CD4-positive, alpha-beta T cell treated with Interleukin-21 for 1 hour (primary cell): ENCODE measurements around the gene COX7A2.

Source experiments
- DNase-seq: peaks from one replicate; pipeline ENCODE4 v3.0.0-alpha.2; 2020

The COX7A2 gene, protein sequence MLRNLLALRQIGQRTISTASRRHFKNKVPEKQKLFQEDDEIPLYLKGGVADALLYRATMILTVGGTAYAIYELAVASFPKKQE

GRCh38 chr6:75243333-75244062 is at the start of gene COX7A2:
COX7A2 (minus strand) TSS chr6:75243801; CDS start chr6:75243734, 67 bp downstream.
- DNase-seq, result peak; percentile 93

DNA sequence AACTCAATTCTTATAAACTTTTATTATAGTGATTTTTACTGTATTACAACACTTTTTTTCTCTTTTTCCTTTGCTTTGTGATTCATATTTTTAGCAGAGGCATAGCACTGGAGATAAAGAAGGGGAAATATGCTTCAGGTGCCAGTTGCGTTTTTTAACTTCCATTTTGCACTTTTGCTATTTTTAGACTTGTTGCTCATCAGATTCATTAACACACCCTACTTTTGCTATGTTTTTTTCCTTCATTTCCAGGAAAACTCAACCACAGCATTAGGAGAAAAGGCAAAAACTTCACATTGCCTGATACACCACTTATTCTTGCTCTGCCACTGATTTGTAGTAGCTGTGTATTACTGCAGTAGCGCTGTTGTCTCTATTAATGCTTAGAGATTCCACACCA is 49.0 kb upstream of the COX7A2 start:
- DNase-seq, result no peak

- DNase-seq, result no peak
Measured at GRCh38 chr6:75291744-75292143, 48.1 kb upstream of the COX7A2 start.

DNA sequence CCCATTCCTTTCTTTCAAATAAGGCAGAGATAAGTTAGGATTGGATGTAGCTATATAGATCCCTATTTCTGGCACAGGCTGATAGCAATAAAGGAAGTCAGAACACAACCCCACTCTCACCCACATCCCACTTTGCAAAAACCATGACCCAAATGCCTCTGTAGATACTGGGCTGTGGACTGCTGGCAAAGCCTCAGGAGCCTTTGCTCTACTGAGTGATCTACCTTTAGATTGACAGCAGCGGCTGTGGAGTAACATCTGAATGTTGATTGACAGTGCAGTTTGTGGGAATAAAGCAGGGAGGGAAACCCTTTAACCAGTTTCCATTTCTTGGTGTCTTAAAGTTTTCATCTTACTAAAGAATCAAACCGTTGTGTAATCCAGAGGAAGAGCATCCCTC is 47.7 kb upstream of the COX7A2 start:
- no peak for DNase-seq

- no peak for DNase-seq
Measured at GRCh38 chr6:75290136-75290945, 46.7 kb upstream of the COX7A2 start.

DNA sequence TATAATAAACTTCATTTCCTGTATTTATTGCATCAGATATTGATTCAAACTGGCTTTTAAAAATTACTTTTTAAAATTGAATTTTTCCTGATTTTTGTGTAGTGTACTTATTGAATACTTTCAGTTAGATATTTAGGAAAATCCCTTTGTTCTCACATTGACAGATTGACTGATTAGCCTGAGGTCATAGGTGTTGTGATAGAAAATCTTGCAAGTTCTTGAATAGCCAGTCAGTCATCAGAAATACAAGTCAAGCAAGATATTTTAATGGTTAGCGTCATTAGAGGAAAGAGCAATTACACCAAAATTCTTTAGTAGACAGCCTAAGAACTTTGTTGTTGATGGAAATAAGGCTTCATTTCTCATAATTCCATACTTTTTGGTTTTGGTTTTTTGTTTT is 44.4 kb upstream of the COX7A2 start:
- DNase-seq, result no peak

GRCh38 chr6:75287424-75287823 is 43.8 kb upstream of the COX7A2 start:
- DNase-seq, result no peak

DNA sequence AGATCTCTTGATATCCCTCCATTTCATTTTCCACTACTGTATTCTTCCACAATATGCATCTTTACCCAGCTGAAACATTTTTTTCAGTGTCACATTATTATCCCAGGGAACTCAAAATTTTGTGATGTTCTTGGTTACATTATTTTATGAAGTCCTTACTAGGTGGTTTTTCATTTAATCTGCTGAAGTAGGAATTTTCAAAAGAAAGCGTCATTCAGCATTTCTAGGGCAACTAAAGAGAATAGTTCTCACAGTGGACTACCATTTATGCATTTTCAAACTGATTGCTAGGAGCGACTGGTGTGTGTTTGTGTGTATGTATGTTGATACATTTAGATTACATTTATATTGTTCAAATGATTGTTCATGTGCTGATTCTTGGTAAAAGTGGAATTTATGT is 43.4 kb upstream of the COX7A2 start:
- no peak for DNase-seq

DNA sequence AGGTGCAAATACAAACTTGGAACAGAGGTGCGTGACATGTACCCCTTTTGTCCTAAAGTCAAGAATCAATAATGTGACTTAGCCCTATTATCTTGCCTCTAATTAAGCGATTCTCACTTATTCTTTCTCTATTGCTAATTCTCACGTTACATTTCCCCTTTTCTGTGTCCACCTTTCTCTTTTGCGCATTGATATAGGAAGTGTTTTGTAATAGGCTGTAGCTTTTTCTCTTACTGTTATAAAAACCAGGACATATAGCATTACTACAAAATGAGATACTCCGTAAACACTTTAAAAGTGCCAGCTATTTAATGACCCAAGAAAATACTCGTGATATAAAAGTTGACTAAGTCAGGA is 41.7 kb upstream of the COX7A2 start:
- no peak for DNase-seq

- DNase-seq, result peak; percentile 97
Measured at GRCh38 chr6:75284632-75285282, 41.2 kb upstream of the COX7A2 start, which contains the start of gene TMEM30A. TMEM30A (minus strand) TSS chr6:75284792; CDS start chr6:75284638, 154 bp downstream.

GRCh38 chr6:75283907-75284631 is 40.5 kb upstream of the COX7A2 start:
- peak; percentile 23 for DNase-seq

DNA sequence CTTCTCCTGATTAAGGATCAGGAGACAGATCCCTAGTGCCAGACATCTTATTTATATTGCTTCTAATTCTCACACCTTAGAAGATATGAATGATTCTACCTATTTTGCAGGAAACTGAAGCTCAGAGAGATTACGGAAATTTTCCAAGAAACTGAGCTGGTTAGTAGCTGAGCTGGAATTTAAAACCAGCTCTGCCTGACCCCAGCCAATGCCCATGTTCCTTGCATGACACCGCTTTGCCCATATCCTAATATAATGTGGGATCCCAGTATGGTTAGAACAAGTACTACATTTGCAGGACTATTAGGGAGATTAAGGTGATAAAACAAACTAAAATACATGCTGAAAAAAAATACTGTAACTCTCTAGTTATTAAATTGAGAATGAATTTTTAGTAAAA is 39.1 kb upstream of the COX7A2 start:
- DNase-seq, result no peak

DNA sequence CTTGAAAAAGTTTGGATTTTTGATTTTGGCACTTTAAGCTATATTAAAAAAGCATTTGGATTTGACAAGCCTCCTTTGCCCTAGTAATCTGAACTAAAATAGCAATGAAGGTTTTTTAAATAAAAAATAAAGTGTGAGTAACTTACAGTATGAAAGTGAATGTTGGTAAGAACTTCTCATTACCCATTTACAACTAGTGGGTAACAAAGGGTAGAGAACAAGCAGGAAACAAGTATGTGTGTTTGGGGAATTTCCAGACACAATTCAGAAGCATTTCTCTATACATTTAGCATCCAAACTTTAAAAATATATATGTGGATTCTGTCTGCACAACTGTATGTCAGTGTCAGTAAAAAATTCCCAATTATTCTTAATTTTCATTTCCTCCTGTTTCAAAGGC is 38.1 kb upstream of the COX7A2 start:
- DNase-seq, result no peak

GRCh38 chr6:75280131-75280855 is 36.7 kb upstream of the COX7A2 start:
- DNase-seq, result no peak

DNA sequence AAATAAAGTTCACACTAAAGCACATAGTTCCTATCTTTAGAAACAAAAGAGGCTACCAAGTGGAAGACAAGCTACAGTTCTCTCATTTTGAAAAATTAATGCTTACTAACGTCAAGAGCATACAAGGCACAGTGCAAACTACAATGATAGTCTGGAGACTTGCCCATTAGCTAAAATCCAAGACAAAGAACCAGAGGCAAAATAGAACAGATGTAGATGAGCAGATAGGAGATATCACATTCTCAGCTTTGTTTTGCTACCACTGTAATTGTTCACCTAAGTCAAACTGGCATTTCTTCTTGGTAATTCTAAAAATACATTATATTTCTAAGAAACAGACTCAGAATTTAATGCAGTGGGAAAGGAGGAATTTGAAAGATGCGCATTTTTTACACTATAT is 35.8 kb upstream of the COX7A2 start:
- no peak for DNase-seq

- no peak for DNase-seq
Measured at GRCh38 chr6:75278474-75279077, 35.0 kb upstream of the COX7A2 start.

DNA sequence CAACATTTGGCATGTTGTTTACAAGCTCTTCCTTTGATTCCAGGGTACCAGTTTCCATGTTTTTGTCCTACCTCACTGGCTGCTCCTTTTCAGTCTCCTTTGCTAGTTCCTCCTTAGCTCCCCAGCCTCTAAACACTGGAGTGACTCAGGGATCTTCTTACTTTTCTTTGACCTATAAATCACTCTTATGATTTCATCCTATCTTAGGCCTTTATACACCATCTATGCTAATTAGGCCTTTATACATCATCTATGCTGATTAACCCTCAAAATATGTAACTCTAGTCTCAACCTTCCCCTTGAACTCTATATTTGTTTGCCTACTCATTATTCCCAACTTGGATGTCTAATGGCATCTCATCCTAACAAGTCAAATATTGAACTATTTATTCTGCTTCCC is 31.5 kb upstream of the COX7A2 start:
- DNase-seq, result no peak

- DNase-seq, result no peak
Measured at GRCh38 chr6:75273009-75273408, 29.4 kb upstream of the COX7A2 start.

DNA sequence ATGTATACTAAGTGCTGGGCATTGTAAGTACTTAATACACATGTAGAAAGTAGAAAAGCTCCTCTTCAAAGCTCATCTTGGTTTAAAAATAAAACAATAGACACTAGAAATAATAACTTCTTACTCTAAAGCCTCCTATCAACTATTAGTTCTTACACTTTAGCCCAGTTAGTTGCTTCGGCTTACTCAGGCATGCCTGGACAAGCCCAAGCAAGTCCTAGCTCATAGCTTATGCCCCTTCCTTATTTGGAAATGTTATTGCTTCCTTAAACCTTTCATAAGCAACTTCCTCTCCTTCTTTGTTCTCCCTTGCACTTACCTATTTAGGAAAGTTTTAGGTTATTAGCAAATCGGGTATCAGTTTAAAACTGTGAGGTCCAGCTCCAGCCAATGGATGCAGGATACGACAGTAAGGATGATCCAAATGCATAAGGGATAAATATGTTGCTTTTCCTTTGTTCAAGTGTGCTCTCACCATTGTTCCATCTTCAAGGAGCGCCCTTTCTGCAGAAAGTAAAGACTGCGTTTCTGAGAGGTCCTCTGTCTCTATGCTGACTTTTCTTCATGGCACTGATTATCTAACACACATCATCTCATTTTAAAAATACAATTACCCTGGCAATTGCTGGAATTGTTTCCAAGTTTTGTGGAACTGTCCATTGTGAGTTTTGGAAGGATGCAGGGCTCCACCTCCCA is 28.7 kb upstream of the COX7A2 start:
- DNase-seq, result no peak

DNA sequence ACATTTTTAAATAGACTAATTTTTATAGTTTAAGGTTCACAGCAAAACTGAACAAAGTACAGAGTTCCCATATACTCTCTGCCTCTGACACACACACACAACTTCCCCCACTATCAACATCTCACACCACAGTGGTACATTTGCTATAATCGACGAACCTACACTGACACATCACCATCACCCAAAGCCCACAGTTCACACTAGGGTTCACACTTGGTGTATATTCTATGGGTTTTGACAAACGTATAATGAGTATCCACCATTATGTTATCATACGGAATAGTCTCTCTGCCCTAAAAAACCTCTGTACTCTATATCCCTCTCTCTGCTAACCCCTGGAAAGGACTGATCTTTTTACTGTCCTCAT is 25.4 kb upstream of the COX7A2 start:
- DNase-seq, result peak; percentile 7
